SJCRH30 (cell line): Measurements from ENCODE around the gene SNX4. TPM values are rescaled to one million over a fixed set of nuclear protein-coding genes. Genes with fewer than 3 reads are reported as not detected.
A peak's percentile ranks its signal among the peaks of the same experiment; 100 is the strongest.
"Not testable (repeated sequence)": the region's sequence is repeated elsewhere in the genome, so short reads cannot be mapped to it uniquely, and the experiment has no call there.

ENCODE experiments used
- DNase-seq, 2 experiments: peaks; one replicate each; pipeline ENCODE4 v3.0.0-alpha.2; 2015 to 2020
- H3K27ac ChIP-seq: fragments of 250-450 bp; sonication (Bioruptor Pico); 2 replicates; pipeline ENCODE4 v1.5.1; 2020; ENCODE audit warnings: mild to moderate bottlenecking, moderate library complexity
- H3K27me3 ChIP-seq: fragments of 250-450 bp; sonication (Bioruptor Pico); 2 replicates; pipeline ENCODE4 v1.5.1; 2020; ENCODE audit warnings: mild to moderate bottlenecking, moderate library complexity
- H3K36me3 ChIP-seq: fragments of 250-450 bp; sonication (Bioruptor Pico); 2 replicates; pipeline ENCODE4 v1.5.1; 2020; ENCODE audit warnings: mild to moderate bottlenecking, moderate library complexity
- H3K4me1 ChIP-seq: fragments of 250-450 bp; sonication (Bioruptor Pico); 2 replicates; pipeline ENCODE4 v1.5.1; 2020; ENCODE audit warnings: mild to moderate bottlenecking, moderate library complexity
- H3K4me3 ChIP-seq: fragments of 250-450 bp; sonication (Bioruptor Pico); 2 replicates; pipeline ENCODE4 v1.5.1; 2020; ENCODE audit warnings: mild to moderate bottlenecking, moderate library complexity
- H3K9me3 ChIP-seq: fragments of 250-450 bp; sonication (Bioruptor Pico); replicated peaks from 2 replicates; pipeline ENCODE4 v1.5.1; 2020; ENCODE audit warnings: mild to moderate bottlenecking, moderate library complexity
- total RNA-seq: library from RNA; depleted of rRNA; stranded (reverse); fragments of >200 nt; shearing (Covaris generic); gene quantifications from 2 replicates; pipeline ENCODE4 v1.2.3, GENCODE V29; 2014

SNX4 gene
- total RNA-seq, 1 experiment from 2014 or later, result 65.5 TPM

- Histone ChIP-seq H3K4me3 (no peak overlapping the region), H3K36me3 (peaks cover 40% of the 10 kb centered on the region), H3K27me3 (no peaks in the 10 kb centered on the region), H3K27ac (no peak overlapping the region), H3K9me3 (no peaks in the 10 kb centered on the region), H3K4me1 (no peaks in the 10 kb centered on the region)
- no peak for DNase-seq
These were observed 38.2 kb downstream of the SNX4 start for GRCh38 chr3:125481786-125482185.

- H3K9me3 ChIP-seq, H3K4me3 ChIP-seq, H3K4me1 ChIP-seq, H3K27me3 ChIP-seq, H3K27ac ChIP-seq, DNase-seq: not testable (repeated sequence)
- peaks cover 40% of the 10 kb centered on the region for H3K36me3 ChIP-seq
These were observed 38.6 kb downstream of the SNX4 start for GRCh38 chr3:125481375-125481759.

DNA sequence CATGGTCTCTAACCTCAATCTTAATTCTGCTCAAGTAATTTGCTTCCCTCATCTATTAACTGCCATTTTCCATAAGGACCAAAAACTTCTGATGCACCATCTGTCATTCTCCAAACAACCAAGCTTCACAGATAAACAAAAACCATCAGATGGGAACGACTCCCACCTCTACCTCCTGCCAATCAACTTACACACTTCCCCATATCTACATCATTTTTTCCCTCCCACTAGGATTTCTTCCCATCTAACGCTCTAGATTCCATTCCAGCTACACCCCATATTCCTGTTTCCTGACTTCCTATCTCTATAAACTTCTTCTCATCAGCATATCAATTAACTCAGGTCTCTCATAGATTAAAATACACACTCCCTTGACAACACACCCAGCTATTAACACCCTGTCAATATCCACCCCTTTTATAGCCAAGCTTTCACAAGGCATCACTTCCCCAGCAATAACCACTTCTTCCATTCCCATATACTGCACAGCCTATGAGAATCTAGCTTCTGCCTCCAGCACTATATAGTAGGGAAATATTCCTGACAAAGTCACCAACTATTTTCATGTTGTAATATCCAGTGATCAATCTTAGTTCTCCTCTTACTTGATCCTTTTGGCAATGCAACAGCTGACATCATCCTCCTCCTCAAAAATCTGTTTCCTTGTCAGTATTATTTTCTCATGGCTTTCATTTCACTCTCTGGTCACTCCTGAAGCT, 39.2 kb downstream of the SNX4 start:
- Histone ChIP-seq H3K36me3 (peaks cover 39% of the 10 kb centered on the region), H3K4me3 (no peak overlapping the region), H3K27me3 (no peaks in the 10 kb centered on the region), H3K27ac (no peak overlapping the region), H3K9me3 (no peaks in the 10 kb centered on the region), H3K4me1 (no peaks in the 10 kb centered on the region)
- DNase-seq, result no peak

DNA sequence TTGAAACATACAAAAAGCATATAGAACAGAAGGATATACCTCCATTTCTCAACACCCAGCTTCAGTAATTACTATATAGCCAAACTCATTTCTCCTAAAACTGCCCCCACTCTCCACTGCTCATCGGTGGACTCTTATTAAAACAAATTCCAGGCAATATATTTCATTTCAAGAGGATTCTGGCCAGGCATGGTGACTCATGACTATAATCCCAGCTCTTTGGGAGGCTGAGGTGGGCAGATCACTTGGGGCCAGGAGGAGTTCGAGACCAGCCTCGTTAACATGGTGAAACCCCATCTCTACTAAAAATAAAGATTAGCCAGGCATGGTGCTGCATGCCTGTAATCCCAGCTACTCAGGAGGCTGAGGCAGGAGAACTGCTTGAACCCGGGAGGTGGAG, 40.9 kb downstream of the SNX4 start:
- peaks cover 54% of the 10 kb centered on the region for H3K36me3 ChIP-seq
- no peak overlapping the region for H3K4me3 ChIP-seq
- no peak for DNase-seq

GRCh38 chr3:125478326-125478725, 41.7 kb downstream of the SNX4 start:
- no peak overlapping the region for H3K27ac ChIP-seq
- no peak for DNase-seq
- H3K27me3 ChIP-seq, result no peaks in the 10 kb centered on the region
- H3K9me3 ChIP-seq, result no peaks in the 10 kb centered on the region
- no peak overlapping the region for H3K4me3 ChIP-seq
- no peaks in the 10 kb centered on the region for H3K4me1 ChIP-seq
- peaks cover 56% of the 10 kb centered on the region for H3K36me3 ChIP-seq

More for the DNA sequence above, 40.9 kb downstream of the SNX4 start:
- Histone ChIP-seq H3K9me3 (no peaks in the 10 kb centered on the region), H3K4me1 (no peaks in the 10 kb centered on the region), H3K27me3 (no peaks in the 10 kb centered on the region), H3K27ac (no peak overlapping the region)

GRCh38 chr3:125477701-125478100, 42.3 kb downstream of the SNX4 start:
- peaks cover 55% of the 10 kb centered on the region for H3K36me3 ChIP-seq

GRCh38 chr3:125470671-125471070, 49.3 kb downstream of the SNX4 start:
- H3K36me3 ChIP-seq, result peaks cover 71% of the 10 kb centered on the region
- H3K27me3 ChIP-seq, result no peaks in the 10 kb centered on the region
- H3K9me3 ChIP-seq, result no peaks in the 10 kb centered on the region
- no peak for DNase-seq
- no peak overlapping the region for H3K4me3 ChIP-seq
- no peaks in the 10 kb centered on the region for H3K4me1 ChIP-seq
- no peak overlapping the region for H3K27ac ChIP-seq

More at GRCh38 chr3:125477701-125478100, 42.3 kb downstream of the SNX4 start:
- Histone ChIP-seq H3K4me3 (no peak overlapping the region), H3K27ac (no peak overlapping the region), H3K4me1 (no peaks in the 10 kb centered on the region), H3K27me3 (no peaks in the 10 kb centered on the region), H3K9me3 (no peaks in the 10 kb centered on the region)
- DNase-seq, result no peak

DNA sequence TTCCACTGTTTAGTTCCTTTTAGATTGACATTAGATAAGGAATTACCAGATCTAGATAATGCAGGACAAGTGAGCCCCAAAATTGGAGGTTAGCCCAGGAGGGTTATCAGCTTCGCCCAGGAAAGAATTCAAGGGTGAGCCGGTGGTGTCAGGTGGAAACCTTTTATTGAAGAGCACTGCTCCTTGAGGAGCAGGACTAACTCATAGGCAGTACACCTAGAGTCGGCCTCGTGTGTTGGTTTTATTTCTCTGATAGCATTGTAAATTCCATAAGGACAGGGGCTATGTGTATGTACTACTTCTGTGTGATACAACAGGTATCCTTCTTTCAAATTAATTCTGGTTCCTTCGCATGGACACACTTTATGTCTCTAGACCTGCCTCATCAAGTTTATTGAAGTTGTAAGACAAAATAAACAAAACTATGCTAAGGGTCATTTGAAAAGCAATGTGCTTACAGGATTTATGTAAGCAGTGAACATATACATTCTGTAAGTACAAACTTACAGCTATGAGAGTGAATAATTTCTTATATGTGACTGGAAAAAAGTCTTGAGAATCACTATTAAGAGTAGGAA, 57.2 kb downstream of the SNX4 start:
- no peak overlapping the region for H3K4me3 ChIP-seq

GRCh38 chr3:125461896-125462295, 58.1 kb downstream of the SNX4 start:
- no peak for DNase-seq
- H3K4me3 ChIP-seq, result no peak overlapping the region
- no peaks in the 10 kb centered on the region for H3K27me3 ChIP-seq
- H3K27ac ChIP-seq, result no peak overlapping the region
- H3K4me1 ChIP-seq, result no peaks in the 10 kb centered on the region
- peaks cover 56% of the 10 kb centered on the region for H3K36me3 ChIP-seq
- H3K9me3 ChIP-seq, result no peaks in the 10 kb centered on the region

More for the DNA sequence above, 57.2 kb downstream of the SNX4 start:
- no peak for DNase-seq
- Histone ChIP-seq H3K4me1 (no peaks in the 10 kb centered on the region), H3K9me3 (no peaks in the 10 kb centered on the region), H3K27ac (no peak overlapping the region), H3K27me3 (no peaks in the 10 kb centered on the region), H3K36me3 (peaks cover 57% of the 10 kb centered on the region)

DNA sequence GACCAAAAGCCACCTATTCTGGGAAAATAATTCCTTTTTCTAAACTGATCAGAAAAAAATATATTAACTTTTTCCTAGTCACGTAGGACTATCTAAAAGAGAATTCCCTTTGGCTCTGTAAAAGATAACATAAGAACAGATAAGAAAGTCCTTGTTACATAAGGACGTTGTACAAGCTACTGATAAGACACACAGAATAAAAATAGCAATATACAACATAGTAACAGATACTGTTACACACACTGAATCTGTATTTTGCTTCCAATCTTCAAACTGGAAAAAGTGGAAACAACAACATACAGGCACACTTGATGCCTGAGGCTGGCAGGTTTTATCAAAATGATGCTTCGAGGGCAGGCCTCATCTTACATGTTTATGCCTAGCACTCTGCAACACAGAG, 59.8 kb downstream of the SNX4 start:
- H3K4me1 ChIP-seq, result no peaks in the 10 kb centered on the region
- peaks cover 55% of the 10 kb centered on the region for H3K36me3 ChIP-seq
- DNase-seq, result no peak
- H3K27ac ChIP-seq, result no peak overlapping the region
- H3K9me3 ChIP-seq, result no peaks in the 10 kb centered on the region
- no peak overlapping the region for H3K4me3 ChIP-seq
- no peaks in the 10 kb centered on the region for H3K27me3 ChIP-seq

- H3K27me3 ChIP-seq, result no peaks in the 10 kb centered on the region
- no peak overlapping the region for H3K4me3 ChIP-seq
- no peaks in the 10 kb centered on the region for H3K4me1 ChIP-seq
- no peak overlapping the region for H3K27ac ChIP-seq
- H3K36me3 ChIP-seq, result peaks cover 21% of the 10 kb centered on the region
- no peak for DNase-seq
- no peaks in the 10 kb centered on the region for H3K9me3 ChIP-seq
These were observed 76.1 kb downstream of the SNX4 start for GRCh38 chr3:125443923-125444322.

GRCh38 chr3:125442506-125442905, 77.5 kb downstream of the SNX4 start:
- peaks cover 15% of the 10 kb centered on the region for H3K36me3 ChIP-seq
- H3K4me3 ChIP-seq, result no peak overlapping the region
- H3K9me3 ChIP-seq, result no peaks in the 10 kb centered on the region
- no peak overlapping the region for H3K27ac ChIP-seq
- no peak for DNase-seq
- H3K27me3 ChIP-seq, result no peaks in the 10 kb centered on the region
- H3K4me1 ChIP-seq, result no peaks in the 10 kb centered on the region

DNA sequence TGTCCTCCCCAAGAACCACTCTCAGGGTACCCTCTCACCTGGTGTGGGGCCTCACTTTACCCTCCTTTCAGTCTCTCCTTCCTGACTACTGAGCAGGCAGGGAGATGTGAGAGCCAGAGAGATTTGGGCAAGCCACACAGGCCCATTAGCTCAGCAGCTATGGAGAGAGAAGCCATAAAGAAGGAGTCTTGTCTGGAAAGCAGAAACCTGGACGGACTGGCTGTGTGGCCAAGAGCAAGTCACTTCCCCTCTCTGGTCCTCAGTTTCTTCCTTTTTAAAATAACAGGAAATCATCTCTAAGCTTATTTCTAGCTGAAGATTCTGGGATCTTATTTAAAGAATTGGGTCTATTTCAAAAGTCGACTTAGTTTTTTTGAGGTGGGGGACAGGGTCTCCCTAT, 79.0 kb downstream of the SNX4 start:
- Histone ChIP-seq H3K36me3 (peaks cover 5% of the 10 kb centered on the region), H3K4me3 (no peak overlapping the region), H3K9me3 (no peaks in the 10 kb centered on the region), H3K27ac (no peak overlapping the region), H3K27me3 (no peaks in the 10 kb centered on the region), H3K4me1 (no peaks in the 10 kb centered on the region)
- DNase-seq, result no peak

DNA sequence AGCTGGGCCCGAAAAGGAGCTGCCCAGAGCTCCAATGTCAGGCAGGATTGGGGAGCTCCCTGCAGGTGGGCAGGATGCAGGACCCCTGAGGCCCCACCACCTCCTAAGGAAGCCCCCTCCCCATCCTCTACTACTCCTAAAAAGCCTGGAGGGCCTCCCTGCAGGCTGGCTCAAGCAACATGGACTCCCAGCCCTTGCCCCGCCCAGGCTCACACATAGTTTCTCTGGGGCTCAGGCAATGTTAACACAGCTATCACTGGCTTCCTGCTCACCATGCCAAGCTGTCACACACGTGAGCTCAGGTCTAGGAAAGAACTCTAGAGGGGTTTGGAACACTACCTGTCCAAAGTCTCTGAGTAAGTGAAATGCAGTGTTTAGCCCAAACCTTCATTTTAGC, 79.4 kb downstream of the SNX4 start:
- H3K4me1 ChIP-seq, result no peaks in the 10 kb centered on the region
- DNase-seq, result no peak
- peaks cover 4% of the 10 kb centered on the region for H3K36me3 ChIP-seq
- no peaks in the 10 kb centered on the region for H3K27me3 ChIP-seq
- no peak overlapping the region for H3K27ac ChIP-seq
- H3K4me3 ChIP-seq, result no peak overlapping the region
- H3K9me3 ChIP-seq, result no peaks in the 10 kb centered on the region

GRCh38 chr3:125437631-125438435, 82.2 kb downstream of the SNX4 start:
- no peak overlapping the region for H3K27ac ChIP-seq
- peak; percentile 19 to 66 for DNase-seq
- H3K4me1 ChIP-seq, result no peaks in the 10 kb centered on the region
- no peaks in the 10 kb centered on the region for H3K36me3 ChIP-seq
- H3K27me3 ChIP-seq, result no peaks in the 10 kb centered on the region
- no peak overlapping the region for H3K4me3 ChIP-seq
- H3K9me3 ChIP-seq, result no peaks in the 10 kb centered on the region
